DOHH2 (cell line): Measurements from ENCODE around the gene SGPL1.

Source experiments
- H3F3A ChIP-seq: fragments of 200-600 bp; sonication (generic), shearing (Covaris generic); 2 replicates; pipeline ENCODE4 v1.6.0; 2016; ENCODE audit warnings: antibody characterized with exemption, mild to moderate bottlenecking; ENCODE audit not compliant: control insufficient read depth, insufficient read depth
- H3K27ac ChIP-seq: fragments of 200-600 bp; sonication (generic); 2 replicates; pipeline ENCODE4 v1.5.1; 2014; ENCODE audit warnings: low read depth, mild to moderate bottlenecking, low read length, moderate library complexity
- H3K27me3 ChIP-seq: fragments of 200-600 bp; sonication (generic); 2 replicates; pipeline ENCODE4 v1.6.1; 2014; ENCODE audit warnings: mild to moderate bottlenecking, low read length, mixed read lengths; ENCODE audit not compliant: control insufficient read depth
- H3K36me3 ChIP-seq: fragments of 200-600 bp; sonication (generic); 2 replicates; pipeline ENCODE4 v1.6.1; 2014; ENCODE audit warnings: mild to moderate bottlenecking, low read length, moderate library complexity, mixed read lengths; ENCODE audit not compliant: control insufficient read depth
- H3K4me1 ChIP-seq: fragments of 200-600 bp; sonication (generic); 2 replicates; pipeline ENCODE4 v1.6.1; 2014; ENCODE audit warnings: mild to moderate bottlenecking, low read length, mixed read lengths; ENCODE audit not compliant: control insufficient read depth
- H3K4me2 ChIP-seq: fragments of 200-600 bp; sonication (generic); 2 replicates; pipeline ENCODE4 v1.6.0; 2014; ENCODE audit warnings: mild to moderate bottlenecking, low read length, moderate library complexity
- H3K4me3 ChIP-seq: fragments of 200-600 bp; sonication (generic); 2 replicates; pipeline ENCODE4 v1.5.1; 2014; ENCODE audit warnings: mild to moderate bottlenecking, low read length, mixed read lengths
- H3K79me2 ChIP-seq: fragments of 200-600 bp; sonication (generic); 2 replicates; pipeline ENCODE4 v1.6.1; 2014; ENCODE audit warnings: mild to moderate bottlenecking, low read length, mixed read lengths; ENCODE audit not compliant: control insufficient read depth
- H3K9me2 ChIP-seq: fragments of 200-600 bp; sonication (generic); replicated peaks from 2 replicates; pipeline ENCODE4 v1.6.1; 2014; ENCODE audit warnings: mild to moderate bottlenecking, low read length, mixed read lengths; ENCODE audit not compliant: control insufficient read depth
- H3K9me3 ChIP-seq: fragments of 200-600 bp; sonication (generic); 2 replicates; pipeline ENCODE4 v1.6.1; 2014; ENCODE audit warnings: antibody characterized with exemption, low read length, mixed read lengths; ENCODE audit not compliant: control insufficient read depth, insufficient read depth
- H4K20me1 ChIP-seq: fragments of 200-600 bp; sonication (generic); 2 replicates; pipeline ENCODE4 v1.6.0; 2014; ENCODE audit warnings: low read depth, mild to moderate bottlenecking, antibody characterized with exemption, low read length, moderate library complexity; ENCODE audit not compliant: control insufficient read depth, insufficient read depth
- EZH2phosphoT487 ChIP-seq: fragments of 200-600 bp; sonication (generic); IDR thresholded peaks from 2 replicates; pipeline ENCODE4 v1.6.1; 2017; ENCODE audit warnings: borderline replicate concordance, mild to moderate bottlenecking, antibody characterized with exemption, low read length, moderate library complexity, mixed read lengths
- TF ChIP-seq, protein P1 (sequence below): fragments of 200-600 bp; sonication (generic); IDR thresholded peaks from one replicate; pipeline ENCODE4 v1.5.1; 2014; ENCODE audit warnings: antibody characterized with exemption, mild to moderate bottlenecking, low read depth, low read length; ENCODE audit not compliant: poor library complexity, severe bottlenecking

SGPL1 gene

GRCh38 chr10:70886921-70887665 is 71.3 kb downstream of the SGPL1 start:
- Histone ChIP-seq H4K20me1 (no peaks in the 10 kb centered on the region), H3K27me3 (no peaks in the 10 kb centered on the region), H3F3A (no peaks in the 10 kb centered on the region), H3K27ac (no peak overlapping the region), H3K4me2 (peak overlapping the region; percentile 83), H3K79me2 (no peaks in the 10 kb centered on the region), H3K36me3 (no peaks in the 10 kb centered on the region), H3K4me3 (peak overlapping the region; percentile 67), H3K9me3 (peaks cover 3% of the 10 kb centered on the region; the same call in 1 of the 2 replicates), H3K4me1 (peaks cover 13% of the 10 kb centered on the region), H3K9me2 (no peaks in the 10 kb centered on the region)
- TF ChIP-seq EZH2phosphoT487 = no peak
- TF ChIP-seq, protein P1, sequence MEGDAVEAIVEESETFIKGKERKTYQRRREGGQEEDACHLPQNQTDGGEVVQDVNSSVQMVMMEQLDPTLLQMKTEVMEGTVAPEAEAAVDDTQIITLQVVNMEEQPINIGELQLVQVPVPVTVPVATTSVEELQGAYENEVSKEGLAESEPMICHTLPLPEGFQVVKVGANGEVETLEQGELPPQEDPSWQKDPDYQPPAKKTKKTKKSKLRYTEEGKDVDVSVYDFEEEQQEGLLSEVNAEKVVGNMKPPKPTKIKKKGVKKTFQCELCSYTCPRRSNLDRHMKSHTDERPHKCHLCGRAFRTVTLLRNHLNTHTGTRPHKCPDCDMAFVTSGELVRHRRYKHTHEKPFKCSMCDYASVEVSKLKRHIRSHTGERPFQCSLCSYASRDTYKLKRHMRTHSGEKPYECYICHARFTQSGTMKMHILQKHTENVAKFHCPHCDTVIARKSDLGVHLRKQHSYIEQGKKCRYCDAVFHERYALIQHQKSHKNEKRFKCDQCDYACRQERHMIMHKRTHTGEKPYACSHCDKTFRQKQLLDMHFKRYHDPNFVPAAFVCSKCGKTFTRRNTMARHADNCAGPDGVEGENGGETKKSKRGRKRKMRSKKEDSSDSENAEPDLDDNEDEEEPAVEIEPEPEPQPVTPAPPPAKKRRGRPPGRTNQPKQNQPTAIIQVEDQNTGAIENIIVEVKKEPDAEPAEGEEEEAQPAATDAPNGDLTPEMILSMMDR = no peak

- Histone ChIP-seq H3K27ac (no peak within 1 kb of the TSS), H3K4me1 (peaks cover 13% of the 10 kb centered on the region)
These were observed 72.4 kb downstream of the SGPL1 start, which contains the start of gene PCBD1 for GRCh38 chr10:70887804-70888800. PCBD1 (minus strand) TSS chr10:70888565; CDS start chr10:70888533, 32 bp downstream.

GRCh38 chr10:70889291-70889690 is 73.5 kb downstream of the SGPL1 start:
- TF ChIP-seq EZH2phosphoT487 = no peak
- TF ChIP-seq, protein P1 = no peak
- H4K20me1 ChIP-seq = no peaks in the 10 kb centered on the region
- H3K79me2 ChIP-seq = no peaks in the 10 kb centered on the region
- peak overlapping the region; percentile 67 for H3K4me3 ChIP-seq
- peak overlapping the region; percentile 83 for H3K4me2 ChIP-seq
- H3F3A ChIP-seq = no peaks in the 10 kb centered on the region
- H3K9me2 ChIP-seq = no peaks in the 10 kb centered on the region
- H3K9me3 ChIP-seq = peaks cover 3% of the 10 kb centered on the region; the same call in 1 of the 2 replicates
- H3K4me1 ChIP-seq = peaks cover 13% of the 10 kb centered on the region
- no peaks in the 10 kb centered on the region for H3K36me3 ChIP-seq
- no peaks in the 10 kb centered on the region for H3K27me3 ChIP-seq
- no peak overlapping the region for H3K27ac ChIP-seq

More at GRCh38 chr10:70887804-70888800, 72.4 kb downstream of the SGPL1 start, which contains the start of gene PCBD1:
- H4K20me1 ChIP-seq = no peaks in the 10 kb centered on the region
- no peaks in the 10 kb centered on the region for H3K9me2 ChIP-seq
- H3K36me3 ChIP-seq = no peaks in the 10 kb centered on the region
- no peaks in the 10 kb centered on the region for H3K79me2 ChIP-seq
- TF ChIP-seq, protein P1 = no peak
- TF ChIP-seq EZH2phosphoT487 = no peak
- no peaks in the 10 kb centered on the region for H3F3A ChIP-seq
- H3K4me2 ChIP-seq = peak within 1 kb of the TSS; percentile 83
- peak within 1 kb of the TSS; percentile 67 for H3K4me3 ChIP-seq
- H3K9me3 ChIP-seq = peaks cover 3% of the 10 kb centered on the region; the same call in 1 of the 2 replicates
- H3K27me3 ChIP-seq = no peaks in the 10 kb centered on the region
